GM12801 (cell line): ENCODE results near the gene MYOM3.

Source experiments
- TF ChIP-seq, protein P1 (sequence below): IDR thresholded peaks from one replicate; pipeline ENCODE4 v1.5.1; 2011; ENCODE audit warnings: control low read depth; ENCODE audit not compliant: insufficient read length; ENCODE audit errors: extremely low read depth

The MYOM3 gene

GRCh38 chr1:24075946-24076345 is 36.0 kb downstream of the MYOM3 start:
- TF ChIP-seq, protein P1, sequence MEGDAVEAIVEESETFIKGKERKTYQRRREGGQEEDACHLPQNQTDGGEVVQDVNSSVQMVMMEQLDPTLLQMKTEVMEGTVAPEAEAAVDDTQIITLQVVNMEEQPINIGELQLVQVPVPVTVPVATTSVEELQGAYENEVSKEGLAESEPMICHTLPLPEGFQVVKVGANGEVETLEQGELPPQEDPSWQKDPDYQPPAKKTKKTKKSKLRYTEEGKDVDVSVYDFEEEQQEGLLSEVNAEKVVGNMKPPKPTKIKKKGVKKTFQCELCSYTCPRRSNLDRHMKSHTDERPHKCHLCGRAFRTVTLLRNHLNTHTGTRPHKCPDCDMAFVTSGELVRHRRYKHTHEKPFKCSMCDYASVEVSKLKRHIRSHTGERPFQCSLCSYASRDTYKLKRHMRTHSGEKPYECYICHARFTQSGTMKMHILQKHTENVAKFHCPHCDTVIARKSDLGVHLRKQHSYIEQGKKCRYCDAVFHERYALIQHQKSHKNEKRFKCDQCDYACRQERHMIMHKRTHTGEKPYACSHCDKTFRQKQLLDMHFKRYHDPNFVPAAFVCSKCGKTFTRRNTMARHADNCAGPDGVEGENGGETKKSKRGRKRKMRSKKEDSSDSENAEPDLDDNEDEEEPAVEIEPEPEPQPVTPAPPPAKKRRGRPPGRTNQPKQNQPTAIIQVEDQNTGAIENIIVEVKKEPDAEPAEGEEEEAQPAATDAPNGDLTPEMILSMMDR = no peak

GRCh38 chr1:24075590-24075854 is 36.4 kb downstream of the MYOM3 start:
- TF ChIP-seq, protein P1 = no peak

DNA sequence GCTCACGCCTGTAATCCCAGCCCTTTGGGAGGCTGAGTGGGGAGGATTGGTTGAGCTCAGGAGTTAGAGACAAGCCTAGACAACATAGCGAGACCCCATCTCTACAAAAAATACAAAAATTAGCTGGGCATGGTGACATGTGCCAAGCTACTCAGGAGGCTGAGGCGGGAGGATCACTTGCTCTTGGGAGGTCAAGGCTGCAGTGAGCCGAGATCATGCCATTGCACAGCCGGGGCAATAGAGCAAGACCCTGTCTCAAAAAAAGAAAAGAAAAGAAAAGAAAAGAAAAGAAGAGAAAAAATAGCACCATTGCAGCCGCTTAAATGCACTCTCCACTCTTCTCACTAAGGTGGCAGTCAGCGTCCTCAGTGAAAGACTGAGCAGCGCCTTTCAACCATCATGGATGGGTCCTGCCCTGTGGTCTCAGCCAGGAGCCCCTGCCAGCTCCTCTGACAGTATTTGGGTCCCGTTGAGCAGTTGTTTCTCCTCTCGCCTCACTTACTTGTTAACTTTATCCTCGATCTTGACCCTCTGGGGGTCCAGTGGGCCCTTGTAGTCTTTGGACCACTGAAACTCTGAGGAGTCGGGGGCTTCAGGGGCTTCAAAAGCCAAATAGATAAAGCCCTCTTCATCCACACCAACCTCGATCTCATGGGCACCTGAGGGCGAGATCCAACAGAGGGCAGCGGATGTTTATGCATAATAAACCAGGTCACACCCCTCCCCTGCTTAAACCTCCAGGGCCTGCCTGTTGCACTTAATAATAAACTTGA is 36.9 kb downstream of the MYOM3 start:
- TF ChIP-seq, protein P1 = no peak

GRCh38 chr1:24074196-24074595 is 37.7 kb downstream of the MYOM3 start:
- TF ChIP-seq, protein P1 = no peak

DNA sequence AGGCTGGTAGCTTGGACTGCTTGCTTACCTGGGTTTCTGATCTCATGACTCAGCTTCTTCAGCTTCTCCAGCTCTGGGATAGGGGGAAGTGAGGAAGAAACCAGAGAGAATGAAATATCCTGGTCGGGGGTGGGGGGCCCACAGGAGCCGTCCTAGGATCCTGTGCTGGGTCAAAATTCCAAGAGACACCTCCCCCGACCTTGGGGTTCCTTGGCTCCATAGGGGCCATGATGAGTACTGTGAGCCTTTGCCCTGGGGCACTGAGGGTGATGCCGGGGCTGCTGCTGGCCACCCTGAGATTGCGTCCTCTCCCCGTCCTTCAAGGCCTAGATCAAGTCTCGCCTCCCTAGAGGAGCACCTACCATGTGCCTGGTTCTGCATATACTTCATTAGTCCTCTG is 40.0 kb downstream of the MYOM3 start:
- TF ChIP-seq, protein P1 = no peak

- TF ChIP-seq, protein P1 = no peak
Measured at GRCh38 chr1:24070821-24071393, 41.0 kb downstream of the MYOM3 start.

DNA sequence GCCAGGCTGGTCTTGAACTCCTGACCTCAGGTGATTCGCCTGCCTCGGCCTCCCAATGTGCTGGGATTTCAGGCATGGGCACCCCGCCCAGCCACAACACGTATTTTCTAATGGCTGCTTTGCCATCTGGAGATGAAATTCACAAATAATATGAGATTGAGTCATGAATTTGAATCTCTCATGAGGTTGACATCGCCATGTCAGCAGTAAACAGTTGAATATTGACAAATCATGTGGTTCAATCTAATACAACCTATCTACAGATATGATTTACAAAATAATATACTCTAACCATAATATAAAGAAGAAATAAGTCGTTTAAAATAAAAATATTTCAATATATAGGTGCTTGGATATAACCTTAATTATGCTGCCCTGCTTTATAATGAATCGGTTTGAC is 42.1 kb downstream of the MYOM3 start:
- TF ChIP-seq, protein P1 = no peak

GRCh38 chr1:24067978-24068377 is 44.0 kb downstream of the MYOM3 start:
- TF ChIP-seq, protein P1 = no peak
